Endothelial cell of umbilical vein (primary cell): Measurements from ENCODE around the gene TULP1.

ENCODE experiments used
- EZH2 ChIP-seq: IDR thresholded peaks from 2 replicates; pipeline ENCODE4 v1.6.1; 2012; ENCODE audit warnings: borderline replicate concordance, low read depth, mild to moderate bottlenecking, moderate library complexity, low read length, inconsistent platforms; ENCODE audit not compliant: severe bottlenecking
- JUN ChIP-seq: IDR thresholded peaks from 2 replicates; pipeline ENCODE4 v1.6.1; 2011; ENCODE audit warnings: borderline replicate concordance, low read depth; ENCODE audit not compliant: insufficient read length, insufficient read depth
- MAX ChIP-seq: IDR thresholded peaks from 2 replicates; pipeline ENCODE4 v1.6.1; 2011; ENCODE audit not compliant: insufficient read depth, insufficient read length
- POLR2A ChIP-seq: IDR thresholded peaks from 2 replicates; pipeline ENCODE4 v1.6.1; 2012; ENCODE audit warnings: low read depth, mild to moderate bottlenecking, control low read depth, low read length
- POLR2AphosphoS5 ChIP-seq: IDR thresholded peaks from 2 replicates; pipeline ENCODE4 v1.6.1; 2012; ENCODE audit warnings: low read depth, mild to moderate bottlenecking, control low read depth, low read length, moderate library complexity; ENCODE audit not compliant: insufficient read depth
- TF ChIP-seq, protein P1 (sequence below), 2 donors: IDR thresholded peaks; 1 replicate in 1 of 2; 2 replicates in 1 of 2; pipeline ENCODE4 v1.5.1; 2011; ENCODE audit warnings: low read length in 2 of 2, mild to moderate bottlenecking in 2 of 2, moderate library complexity in 2 of 2, control low read depth in 1 of 2, inconsistent platforms in 1 of 2, low read depth in 1 of 2; ENCODE audit not compliant: insufficient read depth in 1 of 2; ENCODE audit errors: extremely low read depth in 1 of 2

GRCh38 chr6:35463292-35463691 is 49.4 kb downstream of the TULP1 start:
- TF ChIP-seq, protein P1, sequence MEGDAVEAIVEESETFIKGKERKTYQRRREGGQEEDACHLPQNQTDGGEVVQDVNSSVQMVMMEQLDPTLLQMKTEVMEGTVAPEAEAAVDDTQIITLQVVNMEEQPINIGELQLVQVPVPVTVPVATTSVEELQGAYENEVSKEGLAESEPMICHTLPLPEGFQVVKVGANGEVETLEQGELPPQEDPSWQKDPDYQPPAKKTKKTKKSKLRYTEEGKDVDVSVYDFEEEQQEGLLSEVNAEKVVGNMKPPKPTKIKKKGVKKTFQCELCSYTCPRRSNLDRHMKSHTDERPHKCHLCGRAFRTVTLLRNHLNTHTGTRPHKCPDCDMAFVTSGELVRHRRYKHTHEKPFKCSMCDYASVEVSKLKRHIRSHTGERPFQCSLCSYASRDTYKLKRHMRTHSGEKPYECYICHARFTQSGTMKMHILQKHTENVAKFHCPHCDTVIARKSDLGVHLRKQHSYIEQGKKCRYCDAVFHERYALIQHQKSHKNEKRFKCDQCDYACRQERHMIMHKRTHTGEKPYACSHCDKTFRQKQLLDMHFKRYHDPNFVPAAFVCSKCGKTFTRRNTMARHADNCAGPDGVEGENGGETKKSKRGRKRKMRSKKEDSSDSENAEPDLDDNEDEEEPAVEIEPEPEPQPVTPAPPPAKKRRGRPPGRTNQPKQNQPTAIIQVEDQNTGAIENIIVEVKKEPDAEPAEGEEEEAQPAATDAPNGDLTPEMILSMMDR (IDR thresholded peaks at IDR 0.05; ENCODE audit: extremely low read depth in 1 of 2, insufficient read depth in 1 of 2, low read depth in 1 of 2, low read length in 2 of 2): no peak
- TF ChIP-seq POLR2A: no peak
- TF ChIP-seq MAX: no peak
- TF ChIP-seq JUN: no peak
- no peak for TF ChIP-seq EZH2
- TF ChIP-seq POLR2AphosphoS5: no peak
